HepG2 (cell line): Measurements from ENCODE around the gene ITPRIP. TPM values are rescaled to one million over a fixed set of nuclear protein-coding genes. Genes with fewer than 3 reads are reported as not detected.

Experiments used
- BHLHE40 ChIP-seq: IDR thresholded peaks from 2 replicates; pipeline ENCODE4 v1.6.1; 2011; ENCODE audit warnings: low read length, improper control_type of control experiment
- FOXA3 ChIP-seq: IDR thresholded peaks from 2 replicates; pipeline ENCODE4 v1.6.1; 2016; ENCODE audit warnings: missing genetic modification reagents, missing compliant biosample characterization
- GPN1 ChIP-seq: sonication (generic); formaldehyde crosslinking; IDR thresholded peaks from 2 replicates; pipeline ENCODE4 v1.5.1; 2020; ENCODE audit warnings: missing genetic modification reagents, borderline replicate concordance
- NFE2L2 ChIP-seq: fragments of 150-350 bp; IDR thresholded peaks from 2 replicates; pipeline ENCODE4 v1.6.1; 2014; ENCODE audit warnings: low read length
- PREB ChIP-seq: sonication (generic); formaldehyde crosslinking; IDR thresholded peaks from 2 replicates; pipeline ENCODE4 v1.4.0; 2020; ENCODE audit warnings: missing genetic modification reagents
- RBM22 ChIP-seq: fragments of 200-400 bp; formaldehyde crosslinking; optimal IDR thresholded peaks from 2 replicates; pipeline ENCODE3; 2017; ENCODE audit warnings: mild to moderate bottlenecking, low read length, moderate library complexity
- ZBTB34 ChIP-seq: sonication (generic); formaldehyde crosslinking; IDR thresholded peaks from 2 replicates; pipeline ENCODE4 v1.8.0; 2022; ENCODE audit warnings: mild to moderate bottlenecking, missing genetic modification reagents
- ZBTB46 ChIP-seq: sonication (generic); formaldehyde crosslinking; IDR thresholded peaks from 2 replicates; pipeline ENCODE4 v1.4.0; 2020; ENCODE audit warnings: mild to moderate bottlenecking, missing genetic modification reagents, borderline replicate concordance
- ZNF331 ChIP-seq: sonication (generic); formaldehyde crosslinking; IDR thresholded peaks from 2 replicates; pipeline ENCODE4 v1.4.0; 2020; ENCODE audit warnings: missing genetic modification reagents
- ZNF33B ChIP-seq: sonication (generic); formaldehyde crosslinking; IDR thresholded peaks from 2 replicates; pipeline ENCODE4 v1.5.1; 2020; ENCODE audit warnings: mild to moderate bottlenecking, missing genetic modification reagents
- ZNF407 ChIP-seq: sonication (generic); formaldehyde crosslinking; IDR thresholded peaks from one replicate; pipeline ENCODE4 v1.5.1; 2020; ENCODE audit warnings: mild to moderate bottlenecking, missing genetic modification reagents; ENCODE audit errors: not compliant biosample characterization
- ZNF891 ChIP-seq: sonication (generic); formaldehyde crosslinking; IDR thresholded peaks from 2 replicates; pipeline ENCODE4 v1.5.0; 2020; ENCODE audit warnings: mild to moderate bottlenecking, missing genetic modification reagents
- polyA plus RNA-seq, 8 experiments: library from polyadenylated mRNA; depleted of rRNA in 3 of 8; stranded (reverse) in 7 of 8; unstranded in 1 of 8; fragments of >200 nt; fragmentation: Illumina TruSeq in 4 of 8; extraction: Trizol in 4 of 8; gene quantifications; 2 replicates each; pipeline versions ENCODE4 v1.2.1 to v1.2.3, GENCODE V29; 2011 to 2016; ENCODE audit warnings: low read depth in 4 of 8, missing spikeins in 1 of 8, mixed read lengths in 1 of 8; ENCODE audit not compliant: insufficient read depth in 1 of 8
- total RNA-seq, 5 experiments: library from RNA; depleted of rRNA; stranded (reverse); fragments of >200 nt; fragmentation: Illumina TruSeq; extraction: Trizol; gene quantifications; 2 replicates each; pipeline ENCODE4 v1.2.3, GENCODE V29; 2016; ENCODE audit warnings: low read depth in 1 of 5

ITPRIP gene
- total and polyA plus RNA-seq, 2 of the 13 experiments (the other 11 are each of a cell fraction or from before 2014, with no cell fraction given), result 1.00 to 2.8 TPM

- TF ChIP-seq ZBTB46 (no peak), RBM22 (no peak), ZNF331 (CRISPR knock-in tag) (no peak), ZNF33B (CRISPR knock-in tag) (no peak), PREB (CRISPR knock-in tag) (no peak), FOXA3 (no peak), GPN1 (CRISPR knock-in tag) (no peak), ZBTB34 (CRISPR knock-in tag) (no peak), ZNF407 (CRISPR knock-in tag) (no peak), ZNF891 (no peak), NFE2L2 (no peak), BHLHE40 (peak; percentile 57)
These were observed 63.2 kb downstream of the ITPRIP start (continued) for GRCh38 chr10:104274762-104275721.
